Activated T-cell treated with anti-CD3 and anti-CD28 coated beads, Interleukin-2, amount 50 U/mL, for 24 hours (primary cell): ENCODE results near the gene WWC1.

Experiments
- DNase-seq: peaks from one replicate; pipeline ENCODE4 v3.0.0-alpha.2; 2020
- H3K27ac Mint-ChIP-seq: 2 replicates; pipeline ENCODE4 v1.8.0; 2020; ENCODE audit warnings: mild to moderate bottlenecking, mixed read lengths
- H3K27me3 Mint-ChIP-seq: 2 replicates; pipeline ENCODE4 v1.8.0; 2020; ENCODE audit warnings: mixed read lengths
- H3K36me3 Mint-ChIP-seq: 2 replicates; pipeline ENCODE4 v1.8.0; 2020; ENCODE audit warnings: low read depth, mixed read lengths
- H3K4me1 Mint-ChIP-seq: 2 replicates; pipeline ENCODE4 v1.8.0; 2020; ENCODE audit warnings: low read depth, mixed read lengths
- H3K4me3 Mint-ChIP-seq: 2 replicates; pipeline ENCODE4 v1.8.0; 2020; ENCODE audit warnings: mild to moderate bottlenecking, moderate library complexity, mixed read lengths
- H3K9me3 Mint-ChIP-seq: 2 replicates; pipeline ENCODE4 v1.8.0; 2020; ENCODE audit warnings: mixed read lengths

WWC1 gene

GRCh38 chr5:168348084-168348414 lies 56.6 kb downstream of the WWC1 start:
- no peaks in the 10 kb centered on the region for H3K27me3 Mint-ChIP-seq

GRCh38 chr5:168350315-168350714 lies 58.9 kb downstream of the WWC1 start:
- no peaks in the 10 kb centered on the region for H3K9me3 Mint-ChIP-seq
- H3K27me3 Mint-ChIP-seq, result no peaks in the 10 kb centered on the region
- H3K4me3 Mint-ChIP-seq, result no peak overlapping the region
- no peak for DNase-seq
- no peak overlapping the region for H3K27ac Mint-ChIP-seq
- no peaks in the 10 kb centered on the region for H3K4me1 Mint-ChIP-seq
- no peaks in the 10 kb centered on the region for H3K36me3 Mint-ChIP-seq

More at GRCh38 chr5:168348084-168348414, 56.6 kb downstream of the WWC1 start:
- no peak overlapping the region for H3K4me3 Mint-ChIP-seq
- H3K4me1 Mint-ChIP-seq, result no peaks in the 10 kb centered on the region
- no peak for DNase-seq
- no peaks in the 10 kb centered on the region for H3K36me3 Mint-ChIP-seq
- no peak overlapping the region for H3K27ac Mint-ChIP-seq
- H3K9me3 Mint-ChIP-seq, result no peaks in the 10 kb centered on the region

GRCh38 chr5:168353216-168353957 lies 61.9 kb downstream of the WWC1 start:
- Mint-ChIP-seq H3K27me3 (no peaks in the 10 kb centered on the region), H3K36me3 (no peaks in the 10 kb centered on the region), H3K4me3 (no peak overlapping the region), H3K27ac (no peak overlapping the region), H3K4me1 (no peaks in the 10 kb centered on the region), H3K9me3 (no peaks in the 10 kb centered on the region)
- no peak for DNase-seq

GRCh38 chr5:168354397-168354796 lies 63.0 kb downstream of the WWC1 start:
- no peaks in the 10 kb centered on the region for H3K36me3 Mint-ChIP-seq
- H3K27me3 Mint-ChIP-seq, result no peaks in the 10 kb centered on the region
- H3K9me3 Mint-ChIP-seq, result no peaks in the 10 kb centered on the region
- H3K4me1 Mint-ChIP-seq, result no peaks in the 10 kb centered on the region
- DNase-seq, result no peak
- H3K4me3 Mint-ChIP-seq, result no peak overlapping the region
- H3K27ac Mint-ChIP-seq, result no peak overlapping the region

GRCh38 chr5:168356171-168356570 lies 64.7 kb downstream of the WWC1 start:
- H3K9me3 Mint-ChIP-seq, result no peaks in the 10 kb centered on the region
- no peaks in the 10 kb centered on the region for H3K36me3 Mint-ChIP-seq
- H3K27me3 Mint-ChIP-seq, result no peaks in the 10 kb centered on the region
- no peak overlapping the region for H3K27ac Mint-ChIP-seq
- no peak for DNase-seq
- H3K4me1 Mint-ChIP-seq, result no peaks in the 10 kb centered on the region
- no peak overlapping the region for H3K4me3 Mint-ChIP-seq

- no peaks in the 10 kb centered on the region for H3K36me3 Mint-ChIP-seq
- no peak overlapping the region for H3K4me3 Mint-ChIP-seq
- H3K27ac Mint-ChIP-seq, result no peak overlapping the region
- H3K4me1 Mint-ChIP-seq, result no peaks in the 10 kb centered on the region
- H3K27me3 Mint-ChIP-seq, result no peaks in the 10 kb centered on the region
- DNase-seq, result no peak
- H3K9me3 Mint-ChIP-seq, result no peaks in the 10 kb centered on the region
Measured at GRCh38 chr5:168356592-168356991, 65.1 kb downstream of the WWC1 start.

DNA sequence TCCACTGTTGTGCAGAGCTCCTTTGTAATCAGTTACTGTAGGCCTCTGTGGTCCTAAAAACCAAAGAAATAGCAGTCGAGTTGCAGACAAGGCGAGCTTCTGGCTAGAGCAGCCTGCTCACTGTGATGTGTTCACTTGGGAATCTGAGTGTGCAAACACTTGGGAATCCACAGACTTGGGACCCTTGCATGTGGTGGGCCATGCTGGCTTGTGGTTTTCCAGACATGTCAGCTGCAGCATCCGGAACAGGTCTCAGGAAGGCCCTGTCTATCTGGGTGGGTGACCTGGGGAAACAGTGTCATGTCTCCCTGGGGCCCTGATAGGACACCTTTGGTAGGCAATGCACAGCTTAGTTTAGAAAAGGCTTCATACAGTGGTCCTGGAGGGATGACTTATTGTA lies 66.4 kb downstream of the WWC1 start:
- Mint-ChIP-seq H3K27ac (no peak overlapping the region), H3K4me1 (no peaks in the 10 kb centered on the region), H3K36me3 (no peaks in the 10 kb centered on the region), H3K4me3 (no peak overlapping the region), H3K27me3 (no peaks in the 10 kb centered on the region), H3K9me3 (no peaks in the 10 kb centered on the region)
- DNase-seq, result no peak

GRCh38 chr5:168359820-168360460 lies 68.5 kb downstream of the WWC1 start:
- H3K4me1 Mint-ChIP-seq, result no peaks in the 10 kb centered on the region
- H3K9me3 Mint-ChIP-seq, result no peaks in the 10 kb centered on the region
- no peak for DNase-seq
- no peak overlapping the region for H3K27ac Mint-ChIP-seq
- no peaks in the 10 kb centered on the region for H3K27me3 Mint-ChIP-seq
- H3K36me3 Mint-ChIP-seq, result no peaks in the 10 kb centered on the region
- H3K4me3 Mint-ChIP-seq, result no peak overlapping the region

GRCh38 chr5:168360521-168361285 lies 69.3 kb downstream of the WWC1 start:
- Mint-ChIP-seq H3K27ac (no peak overlapping the region), H3K27me3 (no peaks in the 10 kb centered on the region), H3K9me3 (no peaks in the 10 kb centered on the region), H3K36me3 (no peaks in the 10 kb centered on the region), H3K4me1 (no peaks in the 10 kb centered on the region), H3K4me3 (no peak overlapping the region)
- DNase-seq, result no peak

DNA sequence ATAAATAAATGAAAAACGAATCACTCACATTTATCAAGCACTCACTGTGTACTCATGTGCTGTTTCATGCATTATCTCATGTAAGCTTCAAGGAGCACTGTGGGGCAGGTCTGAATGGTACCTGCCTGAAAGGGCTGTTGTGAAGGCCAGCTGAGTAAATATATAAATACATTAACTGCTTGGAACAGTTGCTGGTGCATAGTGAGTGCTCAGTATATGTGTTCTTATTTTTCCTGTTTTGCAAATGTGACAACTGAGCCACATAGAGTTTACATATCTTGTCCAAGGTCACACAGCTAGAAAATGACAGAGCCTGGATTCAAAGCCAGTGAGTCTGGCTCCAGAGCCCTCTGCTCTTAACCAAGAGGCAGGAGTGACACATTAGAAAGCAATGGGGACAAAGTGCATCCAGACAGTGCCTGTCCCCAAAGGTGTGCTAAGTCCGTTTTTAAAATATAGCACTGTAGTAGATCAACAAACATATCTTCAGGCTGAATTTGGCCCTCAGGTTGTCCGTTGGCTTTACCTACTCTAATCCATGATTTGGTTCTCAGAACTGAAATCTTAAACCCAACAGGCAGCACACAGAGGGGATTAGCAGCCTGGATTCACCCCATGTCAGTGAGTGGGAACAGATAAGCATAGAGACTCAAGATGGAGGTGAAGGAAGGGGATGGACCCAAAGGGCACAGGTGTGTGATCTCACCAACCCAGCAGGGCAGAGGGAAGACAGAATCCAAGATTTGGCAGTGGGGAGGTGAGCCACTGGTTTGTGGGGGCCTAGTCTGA lies 70.8 kb downstream of the WWC1 start:
- Mint-ChIP-seq H3K27me3 (no peaks in the 10 kb centered on the region), H3K4me1 (no peaks in the 10 kb centered on the region), H3K9me3 (no peaks in the 10 kb centered on the region), H3K27ac (no peak overlapping the region), H3K4me3 (no peak overlapping the region), H3K36me3 (no peaks in the 10 kb centered on the region)
- no peak for DNase-seq

- Mint-ChIP-seq H3K36me3 (no peaks in the 10 kb centered on the region), H3K4me3 (no peak overlapping the region), H3K4me1 (no peaks in the 10 kb centered on the region), H3K9me3 (no peaks in the 10 kb centered on the region), H3K27ac (no peak overlapping the region), H3K27me3 (no peaks in the 10 kb centered on the region)
- no peak for DNase-seq
Measured at GRCh38 chr5:168364151-168364661, 72.8 kb downstream of the WWC1 start.

GRCh38 chr5:168364750-168365550 lies 73.5 kb downstream of the WWC1 start:
- no peaks in the 10 kb centered on the region for H3K9me3 Mint-ChIP-seq
- no peaks in the 10 kb centered on the region for H3K27me3 Mint-ChIP-seq
- H3K4me1 Mint-ChIP-seq, result no peaks in the 10 kb centered on the region
- H3K27ac Mint-ChIP-seq, result no peak overlapping the region
- H3K36me3 Mint-ChIP-seq, result no peaks in the 10 kb centered on the region
- DNase-seq, result no peak
- H3K4me3 Mint-ChIP-seq, result no peak overlapping the region

- Mint-ChIP-seq H3K9me3 (no peaks in the 10 kb centered on the region), H3K27ac (no peak overlapping the region), H3K27me3 (peaks cover 1% of the 10 kb centered on the region), H3K36me3 (no peaks in the 10 kb centered on the region), H3K4me3 (no peak overlapping the region), H3K4me1 (no peaks in the 10 kb centered on the region)
- DNase-seq, result no peak
Measured at GRCh38 chr5:168365581-168366081, 74.2 kb downstream of the WWC1 start.
